ENCODE measurements around the gene SNX6.
"Not testable (repeated sequence)": the region's sequence is repeated elsewhere in the genome, so short reads cannot be mapped to it uniquely, and the experiment has no call there.

The SNX6 gene

DNA sequence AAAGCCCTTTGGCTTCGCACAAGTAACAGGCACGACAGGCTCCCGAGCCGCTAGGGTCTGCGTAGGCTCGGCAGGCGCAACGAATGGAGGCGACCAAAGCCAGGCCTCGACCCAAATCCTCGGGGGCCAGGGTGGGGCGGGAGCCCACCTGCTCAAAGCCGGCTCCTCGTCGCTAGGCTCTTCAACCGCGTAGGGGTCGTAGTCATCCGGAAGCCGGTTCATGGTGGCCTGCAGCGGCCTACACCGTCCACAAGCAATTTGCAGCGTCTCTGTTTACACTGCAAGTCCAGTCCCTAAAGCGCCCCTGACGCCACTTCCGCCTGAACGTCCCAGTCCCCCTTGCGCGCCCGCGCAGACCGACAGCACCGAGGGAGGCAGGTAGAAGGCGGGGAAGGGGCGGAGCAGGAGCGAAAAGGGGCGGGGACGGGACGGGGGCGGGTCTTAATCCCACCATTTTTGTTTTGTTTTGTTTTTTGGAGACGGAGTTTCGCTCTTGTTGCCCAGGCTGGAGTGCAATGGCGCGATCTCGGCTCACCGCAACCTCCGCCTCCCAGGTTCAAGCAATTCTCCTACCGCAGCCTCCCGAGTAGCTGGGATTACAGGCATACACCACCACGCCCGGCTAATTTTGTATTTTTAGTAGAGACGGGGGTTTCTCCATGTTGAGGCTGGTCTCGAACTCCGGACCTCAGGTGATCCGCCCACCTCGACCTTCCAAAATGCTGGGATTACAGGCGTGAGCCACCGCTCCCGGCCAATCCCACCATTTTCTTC, 90.4 kb downstream of the SNX6 start, which contains the start of gene EAPP:
Gene EAPP (minus strand): TSS at position 295 of the 774 bp plus-strand sequence. CDS start 73 bp downstream, at position 222.
- Histone ChIP-seq H3K9me3 (ENCODE audit: low read length) (no peaks in the 10 kb centered on the region), H3K9ac (ENCODE audit: low read length) (peak within 1 kb of the TSS; percentile 97), H3K27ac (ENCODE audit: low read depth, low read length) (peak within 1 kb of the TSS; percentile 90), H3K4me1 (ENCODE audit: insufficient read depth, low read length) (peaks cover 16% of the 10 kb centered on the region), H3K36me3 (ENCODE audit: insufficient read depth, low read length) (no peaks in the 10 kb centered on the region), H3K27me3 (ENCODE audit: control insufficient read depth in 1 of 2, insufficient read depth in 2 of 2, low read length in 2 of 2) (no peaks in the 10 kb centered on the region), H3K4me3 (ENCODE audit: low read depth in 1 of 2, low read length in 2 of 2) (peak within 1 kb of the TSS; percentile 75 to 96)

DNA sequence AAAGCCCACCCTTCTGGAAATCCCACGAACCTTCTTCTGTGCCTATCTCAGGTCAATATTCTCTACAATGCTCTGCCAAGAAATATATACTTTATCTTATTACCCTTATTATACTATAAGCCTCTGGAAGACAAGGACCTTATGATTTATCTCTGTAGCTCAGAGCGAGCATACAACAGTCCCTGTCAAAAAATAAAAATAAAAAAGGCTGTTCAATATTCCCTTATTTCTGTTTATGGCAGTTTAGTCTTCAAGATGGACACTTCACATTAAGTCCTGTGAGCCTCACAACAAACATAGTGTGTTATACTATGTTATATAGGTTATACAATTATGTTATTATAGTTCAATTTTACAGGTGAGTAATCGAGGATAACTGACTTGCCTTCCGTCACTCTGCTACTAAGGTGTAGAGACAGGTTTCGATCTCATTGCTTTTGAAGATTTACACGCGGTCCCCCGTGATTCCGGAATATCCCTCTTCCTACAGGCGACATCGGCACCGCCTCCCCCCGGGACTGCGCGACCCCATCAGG, 91.0 kb downstream of the SNX6 start:
- Histone ChIP-seq H3K27ac (ENCODE audit: low read depth, low read length) (peak overlapping the region; percentile 90), H3K9me3 (ENCODE audit: low read length) (no peaks in the 10 kb centered on the region), H3K4me3 (ENCODE audit: low read depth in 1 of 2, low read length in 2 of 2) (peak overlapping the region; percentile 75 to 96), H3K9ac (ENCODE audit: low read length) (peak overlapping the region; percentile 97), H3K27me3 (ENCODE audit: control insufficient read depth in 1 of 2, insufficient read depth in 2 of 2, low read length in 2 of 2) (no peaks in the 10 kb centered on the region), H3K36me3 (ENCODE audit: insufficient read depth, low read length) (peaks cover 5% of the 10 kb centered on the region), H3K4me1 (ENCODE audit: insufficient read depth, low read length) (peaks cover 16% of the 10 kb centered on the region)

GRCh38 chr14:34538096-34538495, 91.9 kb downstream of the SNX6 start:
- Histone ChIP-seq H3K27ac (ENCODE audit: low read depth, low read length) (peak overlapping the region; percentile 90), H3K9ac (ENCODE audit: low read length) (peak overlapping the region; percentile 97), H3K4me1 (ENCODE audit: insufficient read depth, low read length) (peaks cover 16% of the 10 kb centered on the region)
- not testable (repeated sequence) for H3K9me3 ChIP-seq (ENCODE audit: low read length); H3K36me3 ChIP-seq (ENCODE audit: insufficient read depth, low read length); H3K27me3 ChIP-seq (ENCODE audit: control insufficient read depth in 1 of 2, insufficient read depth in 2 of 2, low read length in 2 of 2); H3K4me3 ChIP-seq (ENCODE audit: low read depth in 1 of 2, low read length in 2 of 2)

DNA sequence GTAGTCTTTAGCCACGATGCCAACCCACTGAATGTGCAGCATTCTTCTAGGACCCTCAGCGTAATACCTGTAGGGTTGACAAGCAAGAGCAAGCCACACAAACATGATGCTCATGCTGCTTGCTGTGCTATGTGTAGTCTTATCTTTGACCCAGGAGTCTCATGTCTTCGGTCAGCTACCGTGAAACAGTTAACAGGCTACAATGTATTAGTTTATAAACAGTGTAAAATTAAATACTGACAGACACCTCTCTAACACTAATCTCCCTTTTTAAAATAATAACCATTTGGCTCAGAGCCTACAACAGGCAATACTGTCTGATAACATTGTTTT, 92.3 kb downstream of the SNX6 start:
- Histone ChIP-seq H3K9me3 (ENCODE audit: low read length) (no peaks in the 10 kb centered on the region), H3K9ac (ENCODE audit: low read length) (no peak overlapping the region), H3K36me3 (ENCODE audit: insufficient read depth, low read length) (peaks cover 11% of the 10 kb centered on the region), H3K27ac (ENCODE audit: low read depth, low read length) (no peak overlapping the region), H3K4me1 (ENCODE audit: insufficient read depth, low read length) (peaks cover 16% of the 10 kb centered on the region), H3K4me3 (ENCODE audit: low read depth in 1 of 2, low read length in 2 of 2) (no peak overlapping the region), H3K27me3 (ENCODE audit: control insufficient read depth in 1 of 2, insufficient read depth in 2 of 2, low read length in 2 of 2) (no peaks in the 10 kb centered on the region)

- Histone ChIP-seq H3K9ac (ENCODE audit: low read length) (no peak overlapping the region), H3K9me3 (ENCODE audit: low read length) (no peaks in the 10 kb centered on the region)
Measured at GRCh38 chr14:34536951-34537676, 92.8 kb downstream of the SNX6 start.

GRCh38 chr14:34527591-34527990, 102.4 kb downstream of the SNX6 start:
- Histone ChIP-seq H3K27me3 (ENCODE audit: control insufficient read depth in 1 of 2, insufficient read depth in 2 of 2, low read length in 2 of 2) (no peaks in the 10 kb centered on the region), H3K27ac (ENCODE audit: low read depth, low read length) (no peak overlapping the region), H3K4me3 (ENCODE audit: low read depth in 1 of 2, low read length in 2 of 2) (no peak overlapping the region), H3K9me3 (ENCODE audit: low read length) (no peaks in the 10 kb centered on the region), H3K4me1 (ENCODE audit: insufficient read depth, low read length) (no peaks in the 10 kb centered on the region), H3K9ac (ENCODE audit: low read length) (no peak overlapping the region), H3K36me3 (ENCODE audit: insufficient read depth, low read length) (peaks cover 65% of the 10 kb centered on the region)

More at GRCh38 chr14:34536951-34537676, 92.8 kb downstream of the SNX6 start:
- Histone ChIP-seq H3K27ac (ENCODE audit: low read depth, low read length) (no peak overlapping the region), H3K27me3 (ENCODE audit: control insufficient read depth in 1 of 2, insufficient read depth in 2 of 2, low read length in 2 of 2) (no peaks in the 10 kb centered on the region), H3K4me1 (ENCODE audit: insufficient read depth, low read length) (peaks cover 16% of the 10 kb centered on the region), H3K4me3 (ENCODE audit: low read depth in 1 of 2, low read length in 2 of 2) (no peak overlapping the region), H3K36me3 (ENCODE audit: insufficient read depth, low read length) (peaks cover 17% of the 10 kb centered on the region)

GRCh38 chr14:34524216-34524615, 105.7 kb downstream of the SNX6 start:
- not testable (repeated sequence) for H3K27me3 ChIP-seq (ENCODE audit: control insufficient read depth in 1 of 2, insufficient read depth in 2 of 2, low read length in 2 of 2); H3K9ac ChIP-seq (ENCODE audit: low read length); H3K27ac ChIP-seq (ENCODE audit: low read depth, low read length); H3K4me3 ChIP-seq (ENCODE audit: low read depth in 1 of 2, low read length in 2 of 2); H3K4me1 ChIP-seq (ENCODE audit: insufficient read depth, low read length); H3K9me3 ChIP-seq (ENCODE audit: low read length)
- H3K36me3 ChIP-seq (ENCODE audit: insufficient read depth, low read length) = peaks cover 73% of the 10 kb centered on the region

GRCh38 chr14:34522496-34522895, 107.5 kb downstream of the SNX6 start:
- Histone ChIP-seq H3K9ac (ENCODE audit: low read length) (no peak overlapping the region), H3K27me3 (ENCODE audit: control insufficient read depth in 1 of 2, insufficient read depth in 2 of 2, low read length in 2 of 2) (no peaks in the 10 kb centered on the region), H3K27ac (ENCODE audit: low read depth, low read length) (no peak overlapping the region), H3K4me3 (ENCODE audit: low read depth in 1 of 2, low read length in 2 of 2) (no peak overlapping the region), H3K4me1 (ENCODE audit: insufficient read depth, low read length) (no peaks in the 10 kb centered on the region), H3K9me3 (ENCODE audit: low read length) (no peaks in the 10 kb centered on the region), H3K36me3 (ENCODE audit: insufficient read depth, low read length) (peaks cover 73% of the 10 kb centered on the region)

- not testable (repeated sequence) for H3K9me3 ChIP-seq (ENCODE audit: low read length); H3K27ac ChIP-seq (ENCODE audit: low read depth, low read length); H3K4me1 ChIP-seq (ENCODE audit: insufficient read depth, low read length); H3K9ac ChIP-seq (ENCODE audit: low read length); H3K4me3 ChIP-seq (ENCODE audit: low read depth in 1 of 2, low read length in 2 of 2); H3K27me3 ChIP-seq (ENCODE audit: control insufficient read depth in 1 of 2, insufficient read depth in 2 of 2, low read length in 2 of 2)
- H3K36me3 ChIP-seq (ENCODE audit: insufficient read depth, low read length) = peaks cover 63% of the 10 kb centered on the region
Measured at GRCh38 chr14:34521071-34521470, 108.9 kb downstream of the SNX6 start.

DNA sequence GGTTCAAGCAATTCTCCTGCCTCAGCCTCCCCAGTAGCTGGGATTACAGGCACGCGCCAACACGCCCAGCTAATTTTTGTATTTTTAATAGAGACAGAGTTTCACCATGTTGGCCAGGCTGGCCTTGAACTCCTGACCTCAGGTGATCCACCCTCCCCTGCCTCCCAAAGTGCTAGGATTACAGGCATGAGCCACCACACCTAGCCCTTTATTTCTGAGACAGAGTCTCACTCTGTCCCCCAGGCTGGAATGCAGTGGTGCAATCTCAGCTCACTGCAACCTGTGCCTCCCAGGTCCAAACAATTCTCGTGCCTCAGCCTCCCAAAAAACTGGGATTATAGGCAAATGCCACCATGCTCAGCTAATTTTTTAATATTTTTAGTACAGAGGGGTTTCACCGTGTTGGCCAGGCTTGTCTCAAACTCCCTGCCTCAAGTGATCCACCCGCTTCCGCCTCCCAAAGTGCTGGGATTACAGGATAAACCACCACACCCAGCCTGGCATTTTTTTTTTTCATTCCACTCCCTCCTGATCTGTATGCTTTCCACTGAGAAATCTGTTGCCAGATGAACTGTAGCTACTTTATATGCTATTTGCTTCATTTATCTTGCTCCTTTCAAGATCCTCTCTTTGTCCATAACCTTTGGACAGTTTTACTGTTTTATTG, 109.5 kb downstream of the SNX6 start:
- H3K36me3 ChIP-seq (ENCODE audit: insufficient read depth, low read length) = peaks cover 65% of the 10 kb centered on the region
- not testable (repeated sequence) for H3K9me3 ChIP-seq (ENCODE audit: low read length); H3K27me3 ChIP-seq (ENCODE audit: control insufficient read depth in 1 of 2, insufficient read depth in 2 of 2, low read length in 2 of 2); H3K4me3 ChIP-seq (ENCODE audit: low read depth in 1 of 2, low read length in 2 of 2); H3K9ac ChIP-seq (ENCODE audit: low read length); H3K4me1 ChIP-seq (ENCODE audit: insufficient read depth, low read length); H3K27ac ChIP-seq (ENCODE audit: low read depth, low read length)
